UCSD-AML1 (cell line): Measurements from ENCODE around the gene PREPL.

ENCODE experiments used
- DNase-seq: peaks from one replicate; lab custom pipeline; 2025; ENCODE audit not compliant: unreplicated experiment; lab: John Stamatoyannopoulos, UW

The PREPL gene

GRCh38 chr2:44297431-44297830 lies 63.9 kb downstream of the PREPL start:
- DNase-seq = no peak

DNA sequence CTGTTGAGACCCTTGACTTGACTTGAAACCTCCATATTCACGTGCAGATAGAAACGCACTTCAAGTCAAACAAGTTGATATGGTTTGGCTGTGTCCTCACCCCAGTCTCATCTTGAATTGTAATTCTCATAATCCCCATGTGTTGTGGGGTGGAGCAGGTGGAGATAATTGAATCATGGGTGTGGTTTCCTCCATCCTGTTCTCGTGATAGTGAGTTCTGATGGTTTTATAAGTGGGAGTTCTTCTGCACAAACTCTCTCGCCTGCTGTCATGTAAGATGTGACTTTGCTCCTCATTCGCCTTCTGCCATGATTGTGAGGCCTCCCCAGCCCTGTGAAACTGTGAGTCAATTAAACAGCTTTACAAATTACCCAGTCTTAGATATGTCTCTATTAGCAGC lies 64.6 kb downstream of the PREPL start:
- DNase-seq = no peak

DNA sequence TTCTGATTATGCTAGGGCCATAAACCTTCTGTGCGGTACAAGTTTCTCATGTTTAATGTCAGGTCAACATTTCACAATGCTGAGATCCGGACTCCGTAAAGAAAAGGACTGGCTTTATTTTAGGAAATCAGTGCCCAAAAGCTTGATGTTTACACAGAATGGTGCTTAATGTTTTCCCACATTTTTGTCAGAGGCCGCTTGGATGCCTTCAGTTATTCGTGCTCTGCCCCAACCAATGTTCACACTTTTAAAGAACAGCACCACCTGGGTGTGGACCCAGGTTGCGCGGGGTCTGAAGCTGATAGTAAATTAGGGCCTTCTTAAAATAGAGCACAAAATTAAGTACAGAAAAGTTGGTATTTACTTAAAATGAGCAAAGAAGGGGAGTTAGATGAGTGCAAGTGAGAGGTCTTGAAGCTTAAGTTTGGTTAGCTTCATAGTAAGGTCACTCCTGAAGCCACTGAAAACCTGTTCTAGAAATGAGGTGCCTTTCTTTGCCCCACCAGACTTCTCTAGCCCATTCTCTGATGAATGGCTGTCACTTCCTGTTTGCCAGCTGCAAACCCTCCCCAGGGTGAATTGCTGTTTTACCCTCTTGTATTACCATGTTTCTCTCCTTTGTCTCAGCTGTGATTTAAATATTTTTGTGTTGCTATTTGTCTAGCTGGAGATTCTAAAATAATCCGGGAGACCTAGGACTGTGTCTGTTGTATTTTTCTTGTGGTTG lies 65.5 kb downstream of the PREPL start:
- no peak for DNase-seq

GRCh38 chr2:44295113-44295512 lies 66.2 kb downstream of the PREPL start:
- DNase-seq = no peak

DNA sequence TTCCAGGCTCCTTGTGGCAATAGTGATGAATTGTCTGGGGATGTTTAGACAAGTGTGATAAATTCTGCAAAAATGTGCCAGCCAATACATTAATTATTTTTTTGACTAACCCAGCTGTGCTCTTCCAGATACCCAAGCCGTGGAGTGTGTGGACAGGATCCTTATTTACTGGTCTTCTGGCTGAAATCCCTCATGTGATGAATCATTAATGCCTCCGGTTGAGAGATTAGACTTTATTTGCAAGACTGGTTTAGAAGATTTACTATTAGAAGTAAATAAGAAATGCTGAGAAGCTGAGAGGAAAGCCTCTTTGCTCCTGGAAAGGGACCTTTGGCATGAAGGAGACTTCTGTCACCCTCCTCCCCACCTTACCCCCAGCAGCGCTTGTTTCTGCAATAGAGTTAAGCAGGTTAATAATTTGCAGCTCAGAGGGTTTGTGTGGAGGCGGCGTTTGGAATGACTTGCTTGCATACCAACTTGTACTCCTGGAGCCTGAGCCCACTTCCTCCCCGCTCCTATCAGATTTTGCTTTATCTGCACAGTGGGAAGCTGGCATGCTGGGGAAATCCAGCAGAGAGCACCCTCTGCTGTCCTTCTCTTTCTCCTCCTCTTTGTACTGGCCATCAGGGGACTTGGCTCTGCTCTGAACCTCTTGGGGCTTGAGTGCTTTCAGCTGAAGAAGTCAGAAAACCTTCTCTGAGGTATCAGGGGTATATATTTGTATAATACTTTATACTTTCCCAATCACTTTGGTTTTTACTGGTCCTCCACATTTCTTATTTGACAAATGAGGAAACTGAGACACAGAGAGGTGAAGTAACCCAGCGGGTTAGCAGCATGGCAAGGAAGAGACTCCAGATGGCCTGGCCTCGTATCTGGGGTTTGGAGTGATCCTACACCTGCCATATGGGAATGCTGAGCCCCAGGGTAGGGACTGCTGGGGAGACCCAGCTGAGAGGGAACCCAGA lies 69.7 kb downstream of the PREPL start:
- peak; percentile 42 for DNase-seq

- DNase-seq = no peak
Measured at GRCh38 chr2:44290261-44290660, 71.0 kb downstream of the PREPL start.

DNA sequence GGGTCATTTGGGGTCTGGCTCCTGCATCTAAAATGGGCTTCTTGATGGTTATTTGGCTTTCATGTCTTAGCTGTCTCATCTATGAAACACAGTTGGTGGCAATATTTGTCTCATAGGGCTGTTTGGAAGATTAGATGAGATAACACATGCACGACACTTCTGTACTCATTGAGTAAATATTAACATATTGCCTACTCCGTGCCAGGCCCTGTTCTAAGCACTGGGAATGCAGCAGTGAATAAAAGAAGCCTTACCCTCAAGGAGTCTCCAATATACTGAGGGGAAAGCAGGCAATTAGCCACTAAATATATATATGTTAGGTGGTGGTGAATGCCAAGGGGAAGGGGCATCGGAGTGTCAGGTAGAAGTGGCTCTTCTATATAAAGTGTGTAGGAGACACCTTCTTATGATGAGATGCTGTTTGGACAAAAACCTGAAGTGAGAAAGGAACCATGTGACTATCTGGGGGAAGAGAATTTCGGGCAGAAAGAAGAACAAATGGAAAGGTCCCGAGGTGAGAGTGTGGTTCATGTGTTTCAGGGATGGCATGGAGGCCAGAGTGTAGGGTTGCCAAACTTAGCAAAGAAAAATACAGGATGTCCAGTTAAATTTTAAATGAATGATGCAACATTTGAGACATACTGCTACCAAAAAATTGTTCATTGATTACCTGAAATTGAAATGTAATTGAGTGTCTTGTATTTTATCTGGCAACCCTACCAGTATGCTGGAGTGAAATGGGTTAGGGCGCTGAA lies 74.2 kb downstream of the PREPL start:
- no peak for DNase-seq

DNA sequence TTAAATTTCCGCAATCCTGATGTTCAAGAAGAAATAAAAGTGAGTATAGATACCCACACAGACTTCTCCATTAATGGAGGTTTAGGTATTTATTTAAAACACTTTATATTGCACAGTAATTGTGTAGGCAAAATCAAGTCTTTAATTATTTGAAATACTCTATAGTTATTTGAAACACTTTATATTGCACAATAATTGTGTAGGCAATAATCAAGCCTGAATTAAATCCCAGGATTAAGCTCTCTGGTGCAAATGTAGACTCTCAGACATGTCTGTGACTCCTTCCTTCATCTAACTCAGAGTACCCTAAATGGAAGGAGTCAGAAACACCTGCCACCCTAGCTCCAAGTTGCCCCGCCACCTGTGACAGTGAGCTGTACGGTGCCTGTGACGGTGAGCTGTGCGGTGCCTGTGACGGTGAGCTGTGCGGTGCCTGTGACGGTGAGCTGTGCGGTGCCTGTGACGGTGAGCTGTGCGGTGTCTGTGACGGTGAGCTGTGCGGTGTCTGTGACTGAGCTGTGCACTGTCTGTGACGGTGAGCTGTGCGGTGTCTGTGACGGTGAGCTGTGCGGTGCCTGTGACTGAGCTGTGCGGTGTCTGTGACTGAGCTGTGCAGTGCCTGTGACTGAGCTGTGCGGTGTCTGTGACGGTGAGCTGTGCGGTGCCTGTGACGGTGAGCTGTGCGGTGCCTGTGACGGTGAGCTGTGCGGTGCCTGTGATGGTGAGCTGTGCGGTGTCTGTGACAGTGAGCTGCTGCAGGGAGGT lies 75.0 kb downstream of the PREPL start:
- DNase-seq = no peak

GRCh38 chr2:44285174-44285573 lies 76.1 kb downstream of the PREPL start:
- DNase-seq = no peak

DNA sequence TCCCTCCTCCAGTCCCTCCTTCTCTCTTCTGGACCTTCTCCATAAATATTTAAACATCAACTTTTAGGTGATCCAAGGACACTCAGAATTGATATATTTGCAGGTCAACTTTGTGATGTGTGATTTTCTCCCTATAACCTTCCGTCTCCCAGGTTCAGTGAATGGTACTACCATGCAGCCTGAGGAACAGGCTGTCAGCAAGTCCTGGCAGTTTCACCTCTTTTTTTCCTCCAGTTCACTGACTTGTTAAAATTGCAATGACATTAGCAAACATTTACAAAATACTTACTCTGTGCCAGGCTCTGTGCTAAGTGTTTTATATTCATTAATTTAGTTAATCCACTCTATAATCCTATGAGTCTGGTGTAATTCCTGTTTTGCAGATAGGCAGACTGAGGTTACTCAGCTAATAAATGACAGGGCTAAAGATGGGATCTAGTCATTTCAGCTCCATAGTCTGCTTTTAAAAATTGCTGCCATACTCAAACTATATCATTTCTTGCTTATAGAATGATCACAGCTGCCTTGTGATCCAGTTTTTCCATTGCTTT lies 78.1 kb downstream of the PREPL start:
- no peak for DNase-seq

DNA sequence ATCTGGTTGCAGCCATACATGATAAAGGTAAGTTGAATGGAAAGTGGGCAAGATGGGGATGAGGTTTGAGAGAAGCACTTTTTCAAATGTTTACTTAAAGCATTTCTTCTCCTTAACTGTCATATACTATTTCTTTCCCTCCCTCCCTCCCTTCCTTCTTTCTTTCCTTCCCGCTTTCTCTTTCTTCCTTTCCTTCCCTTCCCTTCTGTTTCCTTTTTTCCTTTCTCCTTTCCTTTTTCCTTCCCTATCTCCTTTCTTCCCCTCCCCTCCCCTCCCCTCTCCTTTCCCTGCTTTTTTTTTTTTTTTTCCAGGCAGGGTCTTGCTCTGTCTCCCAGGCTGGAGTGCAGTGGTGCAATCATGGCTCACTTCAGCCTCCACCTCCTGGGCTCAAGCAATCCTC lies 80.4 kb downstream of the PREPL start:
- DNase-seq = no peak

- DNase-seq = no peak
Measured at GRCh38 chr2:44277541-44277940, 83.8 kb downstream of the PREPL start.

DNA sequence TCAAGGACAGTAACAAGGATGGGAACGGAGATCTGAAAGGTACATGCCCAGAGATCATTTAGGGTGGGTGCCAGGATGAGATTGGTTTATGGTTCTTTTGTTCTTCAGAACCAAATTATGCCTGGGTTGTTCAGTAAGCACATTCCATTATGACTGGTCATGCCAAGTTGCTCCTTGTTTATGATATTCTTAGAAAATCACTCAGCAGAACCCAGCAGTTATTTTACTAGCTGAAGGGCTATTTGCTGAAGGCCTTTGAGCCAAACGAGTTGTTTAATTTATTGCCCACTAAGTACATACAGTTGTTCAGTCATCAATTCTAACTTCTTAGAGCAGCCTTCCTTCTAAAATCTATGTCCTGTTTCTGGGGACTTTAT lies 85.4 kb downstream of the PREPL start:
- DNase-seq = no peak

DNA sequence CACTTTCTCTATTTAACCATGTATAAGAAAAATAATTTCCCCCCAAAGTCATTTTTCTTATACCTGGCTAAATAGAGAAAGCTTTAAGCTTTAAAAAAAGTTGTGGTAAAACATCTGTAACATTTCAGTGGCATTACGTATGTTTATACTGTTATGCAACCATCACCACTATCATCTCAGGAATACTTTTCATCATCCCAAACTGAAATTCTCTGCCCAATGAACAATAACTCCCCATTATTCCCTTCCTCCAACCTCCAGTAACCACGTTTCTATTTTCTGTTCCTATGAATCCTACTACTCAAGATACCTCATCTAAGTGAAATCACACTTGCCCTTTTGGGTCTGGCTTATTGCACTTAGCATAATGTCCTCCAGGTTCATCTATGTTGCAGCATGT lies 87.7 kb downstream of the PREPL start:
- no peak for DNase-seq

DNA sequence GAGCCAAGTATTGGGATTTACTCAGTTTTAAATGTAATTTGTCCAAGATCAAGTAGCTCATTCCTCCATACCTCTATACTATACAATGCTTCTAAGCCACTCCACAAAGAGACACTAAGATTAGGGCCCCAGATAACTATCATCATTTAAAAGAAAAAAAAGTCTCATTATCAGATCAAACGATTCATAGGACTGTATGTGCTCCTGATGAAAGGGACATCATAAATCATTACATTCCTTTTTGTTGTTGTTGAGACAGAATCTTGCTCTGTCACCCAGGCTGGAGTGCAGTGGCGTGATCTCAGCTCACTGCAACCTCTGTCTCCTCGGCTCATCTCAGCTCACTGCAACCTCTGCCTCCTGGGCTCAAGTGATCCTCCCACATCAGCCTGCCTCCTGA lies 88.2 kb downstream of the PREPL start:
- DNase-seq = no peak

- DNase-seq = no peak
Measured at GRCh38 chr2:44271296-44271695, 90.0 kb downstream of the PREPL start.

DNA sequence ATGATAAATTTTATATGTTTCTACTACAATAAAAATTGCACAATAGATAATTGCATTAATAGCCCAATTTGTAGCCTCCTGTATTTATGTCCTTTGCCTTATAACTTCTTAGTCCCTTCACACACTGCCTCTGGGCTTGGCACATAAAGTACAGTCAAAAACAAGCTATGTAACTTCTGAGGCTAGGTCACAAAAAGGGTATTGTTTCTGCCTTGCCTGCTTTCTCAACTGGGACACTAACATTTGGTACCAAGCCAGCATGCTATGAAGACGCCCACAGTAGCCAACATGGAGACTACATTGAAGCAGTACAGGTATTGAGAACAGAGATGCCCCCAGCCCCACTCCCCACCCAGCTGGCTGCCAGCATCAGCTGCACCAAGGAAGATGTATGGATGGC lies 91.5 kb downstream of the PREPL start:
- DNase-seq = no peak

DNA sequence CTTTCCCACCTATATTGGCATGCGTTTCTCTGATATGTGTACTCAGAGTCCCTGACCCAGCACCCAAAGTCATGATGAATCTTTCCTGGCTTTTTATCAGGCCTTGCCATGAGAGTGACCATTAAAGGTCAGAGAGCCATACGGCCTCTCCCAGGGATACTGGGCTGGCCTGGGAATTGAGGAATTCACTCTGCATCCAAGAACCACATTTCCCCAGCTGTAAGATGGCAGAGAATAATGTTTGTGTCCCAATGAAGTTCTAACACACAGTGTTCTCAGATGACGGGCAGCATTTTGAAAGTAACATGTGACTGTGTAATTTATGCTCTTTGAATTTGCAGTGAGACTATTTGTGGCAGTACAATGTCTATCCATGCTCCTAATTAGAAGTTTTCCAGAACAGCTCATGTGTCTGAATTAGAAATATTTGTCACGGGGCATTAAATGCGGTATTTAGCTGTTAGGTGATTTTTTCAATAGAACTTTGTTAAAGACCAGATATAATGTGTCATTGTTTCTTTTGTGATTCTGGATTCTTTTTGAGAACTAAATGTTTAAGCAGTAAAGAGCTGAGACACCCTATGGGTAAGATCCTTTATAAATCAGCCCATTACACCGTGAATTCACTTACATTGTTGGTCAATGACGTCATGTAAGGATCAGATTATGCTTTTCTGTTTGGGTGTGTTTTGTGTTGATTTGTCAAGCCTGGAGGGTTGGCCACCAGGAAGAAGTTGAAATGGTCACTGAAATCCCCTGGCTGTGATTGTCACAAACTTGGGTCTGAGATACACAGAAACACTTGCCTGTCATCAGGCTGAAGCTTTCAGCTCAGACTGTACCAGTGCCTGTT lies 93.3 kb downstream of the PREPL start:
- DNase-seq = no peak
